ENCODE measurements around the gene ZIM2. TPM values are rescaled to one million over a fixed set of nuclear protein-coding genes. Genes with fewer than 3 reads are reported as not detected.

The ZIM2 gene
- total and polyA plus RNA-seq, 2 of the 4 experiments (the other 2 are of a cell fraction): not detected

DNA sequence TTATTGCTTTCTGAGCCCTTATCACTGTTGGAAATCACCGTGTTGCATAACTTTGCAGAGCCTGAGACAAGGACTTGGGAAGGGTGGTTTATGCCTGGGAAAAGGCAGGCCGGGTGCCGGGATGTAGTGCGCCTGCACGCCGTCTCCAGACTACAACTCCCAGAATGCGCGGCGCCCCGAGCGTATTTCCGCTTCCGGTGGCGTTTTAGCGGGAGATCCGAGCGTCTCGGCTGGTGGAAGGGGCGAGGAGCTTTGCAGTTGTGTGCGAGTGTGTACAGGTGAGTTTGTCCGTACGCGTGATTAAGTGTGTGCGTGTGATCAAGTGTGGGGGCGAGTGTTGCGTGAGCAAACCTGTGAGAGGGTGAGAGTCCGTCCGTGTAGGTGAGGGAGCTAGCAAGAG lies 75.4 kb downstream of the ZIM2 start:
- H3K9me3 ChIP-seq (ENCODE audit: control insufficient read depth, insufficient read depth, low read length): peaks cover 38% of the 10 kb centered on the region
- H3K4ac ChIP-seq (ENCODE audit: low read depth, low read length): no peak overlapping the region
- H3K9ac ChIP-seq (ENCODE audit: low read depth, low read length): no peak overlapping the region
- H3K4me2 ChIP-seq (ENCODE audit: low read depth, low read length): no peak overlapping the region
- H2BK120ac ChIP-seq (ENCODE audit: low read depth, low read length): no peak overlapping the region
- no peak overlapping the region for H3K27ac ChIP-seq (ENCODE audit: insufficient read depth, low read length)
- H2AFZ ChIP-seq (replicated peaks; ENCODE audit: low read length, poor library complexity): no peak overlapping the region
- no peak overlapping the region for H3K14ac ChIP-seq (replicated peaks; ENCODE audit: low read depth, low read length)
- ChIA-PET POLR2A (ENCODE audit: unreplicated experiment) (no interaction called here), CTCF (no interaction called here)
- H3K4me1 ChIP-seq (ENCODE audit: control insufficient read depth, insufficient read depth, low read length): no peaks in the 10 kb centered on the region
- H2BK15ac ChIP-seq (ENCODE audit: low read depth, low read length): no peak overlapping the region
- no peaks in the 10 kb centered on the region for H3K9me1 ChIP-seq (ENCODE audit: insufficient read depth, low read length)
- no peaks in the 10 kb centered on the region for H3K36me3 ChIP-seq (ENCODE audit: control insufficient read depth, insufficient read depth, low read length)
- no peaks in the 10 kb centered on the region for H3K79me1 ChIP-seq (ENCODE audit: low read depth in 1 of 2, low read length in 2 of 2)
- no peak overlapping the region for H2BK5ac ChIP-seq (ENCODE audit: low read depth, low read length, poor library complexity, severe bottlenecking)
- no peak overlapping the region for H3K23ac ChIP-seq (ENCODE audit: low read depth, low read length)
- BruUV-seq (replicated peaks): no TSS peak
- no peak overlapping the region for H2BK20ac ChIP-seq (ENCODE audit: low read depth, low read length)
- dilution Hi-C loops (cut with HindIII; ENCODE audit: low sequenced_read_pairs, unreplicated experiment) (no loop called here), in situ Hi-C loops (cut with MboI; ENCODE audit: low sequenced_read_pairs) (no loop called here), intact Hi-C loops (cut with micrococcal nuclease) (no loop called here)
- H4K5ac ChIP-seq (ENCODE audit: low read depth, low read length): no peak overlapping the region
- H3K18ac ChIP-seq (ENCODE audit: low read depth, low read length): no peak overlapping the region
- H3K56ac ChIP-seq (ENCODE audit: extremely low read depth, insufficient read depth, low read length): no peak overlapping the region
- no peak overlapping the region for H4K8ac ChIP-seq (ENCODE audit: low read depth in 2 of 2, low read length in 2 of 2)
- H4K20me1 ChIP-seq (ENCODE audit: insufficient read depth, low read length): no peaks in the 10 kb centered on the region
- H3K4me3 ChIP-seq (ENCODE audit: insufficient read depth, low read depth, low read length): no peak overlapping the region
- TF ChIP-seq MXI1 (IDR thresholded peaks at IDR 0.05; ENCODE audit: borderline replicate concordance, low read depth, low read length) (no peak), SMC3 (IDR thresholded peaks at IDR 0.05; ENCODE audit: low read depth, low read length) (no peak), MAZ (IDR thresholded peaks at IDR 0.05; ENCODE audit: borderline replicate concordance, low read depth, low read length) (no peak), USF2 (IDR thresholded peaks at IDR 0.05; ENCODE audit: low read depth, low read length) (no peak), RAD21 (IDR thresholded peaks at IDR 0.05; ENCODE audit: low read length) (no peak), RFX5 (IDR thresholded peaks at IDR 0.05; ENCODE audit: low read depth, low read length) (no peak), CHD1 (IDR thresholded peaks at IDR 0.05; ENCODE audit: low read depth, low read length) (no peak), MAFK (IDR thresholded peaks at IDR 0.05; ENCODE audit: low read depth, low read length) (no peak), RCOR1 (IDR thresholded peaks at IDR 0.05; ENCODE audit: insufficient replicate concordance, low read length) (no peak), FOS (IDR thresholded peaks at IDR 0.05; ENCODE audit: low read depth, low read length) (no peak), NFE2L2 (IDR thresholded peaks at IDR 0.05; ENCODE audit: low read depth, low read length) (no peak), POLR2A (IDR thresholded peaks at IDR 0.05; ENCODE audit: low read depth, low read length) (no peak), CEBPB (IDR thresholded peaks at IDR 0.05; ENCODE audit: low read depth, low read length) (no peak)
- TF ChIP-seq, protein P1, sequence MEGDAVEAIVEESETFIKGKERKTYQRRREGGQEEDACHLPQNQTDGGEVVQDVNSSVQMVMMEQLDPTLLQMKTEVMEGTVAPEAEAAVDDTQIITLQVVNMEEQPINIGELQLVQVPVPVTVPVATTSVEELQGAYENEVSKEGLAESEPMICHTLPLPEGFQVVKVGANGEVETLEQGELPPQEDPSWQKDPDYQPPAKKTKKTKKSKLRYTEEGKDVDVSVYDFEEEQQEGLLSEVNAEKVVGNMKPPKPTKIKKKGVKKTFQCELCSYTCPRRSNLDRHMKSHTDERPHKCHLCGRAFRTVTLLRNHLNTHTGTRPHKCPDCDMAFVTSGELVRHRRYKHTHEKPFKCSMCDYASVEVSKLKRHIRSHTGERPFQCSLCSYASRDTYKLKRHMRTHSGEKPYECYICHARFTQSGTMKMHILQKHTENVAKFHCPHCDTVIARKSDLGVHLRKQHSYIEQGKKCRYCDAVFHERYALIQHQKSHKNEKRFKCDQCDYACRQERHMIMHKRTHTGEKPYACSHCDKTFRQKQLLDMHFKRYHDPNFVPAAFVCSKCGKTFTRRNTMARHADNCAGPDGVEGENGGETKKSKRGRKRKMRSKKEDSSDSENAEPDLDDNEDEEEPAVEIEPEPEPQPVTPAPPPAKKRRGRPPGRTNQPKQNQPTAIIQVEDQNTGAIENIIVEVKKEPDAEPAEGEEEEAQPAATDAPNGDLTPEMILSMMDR (conservative IDR thresholded peaks at IDR 0.05; ENCODE audit: low read depth, low read length): no peak
- ATAC-seq (ENCODE audit: low read depth) (no peak), DNase-seq (no peak)
- H3K27me3 ChIP-seq (ENCODE audit: control insufficient read depth, insufficient read depth, low read length): no peaks in the 10 kb centered on the region
- no peak overlapping the region for H4K91ac ChIP-seq (ENCODE audit: insufficient read depth, low read depth, low read length)
- H2AK9ac ChIP-seq (replicated peaks; ENCODE audit: low read depth, low read length, poor library complexity): no peak overlapping the region
- 6% methylated on average over 10 of the region's 28 CpGs; no CpG with 5 or more reads in 1 of the 2 experiments for WGBS, 2 experiments (ENCODE audit: extremely low coverage in 2 of 2, insufficient read length in 1 of 2)
- no peak overlapping the region for H2AK5ac ChIP-seq (ENCODE audit: low read depth, low read length)

Data from IMR-90 (cell line).